D721Med (cell line): ENCODE data around the gene ADGRB2.

Source experiments
- DNase-seq: peaks from one replicate; pipeline ENCODE4 v3.0.0; 2011; ENCODE audit warnings: low spot score; ENCODE audit not compliant: insufficient read length
- FAIRE-seq: peaks from 2 replicates; lab custom pipeline; 2011; peaks lifted over from hg19 to GRCh38; lab: Jason Lieb, UNC
- CTCF ChIP-seq: IDR thresholded peaks from 2 replicates; pipeline ENCODE4 v1.5.1; 2012; ENCODE audit warnings: mild to moderate bottlenecking, control low read depth; ENCODE audit not compliant: insufficient read depth; ENCODE audit errors: missing control alignments

ADGRB2 gene

GRCh38 chr1:31700468-31701090 is 63.6 kb downstream of the ADGRB2 start:
- FAIRE-seq = no peak
- no peak for TF ChIP-seq CTCF
- no peak for DNase-seq

GRCh38 chr1:31699341-31699891 is 64.7 kb downstream of the ADGRB2 start:
- DNase-seq = no peak
- TF ChIP-seq CTCF = no peak
- FAIRE-seq = no peak

- FAIRE-seq (no peak), DNase-seq (no peak)
- no peak for TF ChIP-seq CTCF
These were observed 66.7 kb downstream of the ADGRB2 start for GRCh38 chr1:31697369-31697984.

GRCh38 chr1:31696242-31696641 is 67.9 kb downstream of the ADGRB2 start:
- DNase-seq (no peak), FAIRE-seq (no peak)
- no peak for TF ChIP-seq CTCF

- no peak for DNase-seq
- FAIRE-seq = no peak
- TF ChIP-seq CTCF = no peak
These were observed 68.8 kb downstream of the ADGRB2 start for GRCh38 chr1:31695327-31695726.

GRCh38 chr1:31694964-31695313 is 69.2 kb downstream of the ADGRB2 start:
- DNase-seq (no peak), FAIRE-seq (no peak)
- TF ChIP-seq CTCF = no peak

GRCh38 chr1:31694069-31694963 is 69.8 kb downstream of the ADGRB2 start:
- DNase-seq = no peak
- no peak for TF ChIP-seq CTCF
- FAIRE-seq = no peak
